PC-3 (cell line): Measurements from ENCODE around the gene HELLS. TPM values are rescaled to one million over a fixed set of nuclear protein-coding genes. Genes with fewer than 3 reads are reported as not detected.

Source experiments
- ATAC-seq: fragments of 200-7000 bp; cut with Tn5 transposase; 2 replicates; pipeline ENCODE4 v1.9.1; 2020; ENCODE audit warnings: mild to moderate bottlenecking, moderate library complexity
- BruUV-seq: library from RNA; stranded (reverse); fragments of 400-500 nt; replicated peaks from 2 replicates; lab custom pipeline; 2021; lab: Mats Ljungman, UMichigan
- CTCF ChIA-PET: fragments of 300-600 bp; sonication (Branson Sonifier 250); formaldehyde crosslinking; loops from one replicate; lab custom pipeline; 2022; ENCODE audit warnings: antibody characterized with exemption; lab: Charles Lee
- POLR2A ChIA-PET: fragments of 300-600 bp; sonication (Branson Sonifier 250); formaldehyde crosslinking; loops from one replicate; lab custom pipeline; 2022; ENCODE audit warnings: antibody characterized with exemption; ENCODE audit not compliant: unreplicated experiment; lab: Charles Lee
- DNase-seq: peaks from one replicate; pipeline ENCODE4 v3.0.0-alpha.2; 2015
- H2AFZ ChIP-seq: fragments of 300-600 bp; sonication (generic); 2 replicates; pipeline ENCODE4 v1.6.0; 2016; ENCODE audit warnings: antibody characterized with exemption, low read length
- H3F3A ChIP-seq: fragments of 300-600 bp; sonication (generic); one replicate; pipeline ENCODE4 v1.6.0; 2017; ENCODE audit warnings: antibody characterized with exemption, low read length, control low read depth, mild to moderate bottlenecking; ENCODE audit not compliant: unreplicated experiment
- H3K27ac ChIP-seq: fragments of 300-600 bp; sonication (generic); 2 replicates; pipeline ENCODE4 v1.5.1; 2016; ENCODE audit warnings: mild to moderate bottlenecking, low read length
- H3K27me3 ChIP-seq: fragments of 300-600 bp; sonication (generic); 2 replicates; pipeline ENCODE4 v1.6.1; 2016; ENCODE audit warnings: low read length, mixed read lengths
- H3K36me3 ChIP-seq: fragments of 300-600 bp; sonication (generic); 2 replicates; pipeline ENCODE4 v1.6.1; 2016; ENCODE audit warnings: low read depth, mixed run types, low read length, mixed read lengths
- H3K4me1 ChIP-seq: fragments of 300-600 bp; sonication (generic); 2 replicates; pipeline ENCODE4 v1.5.1; 2016; ENCODE audit warnings: low read length; ENCODE audit not compliant: insufficient read depth
- H3K4me2 ChIP-seq: fragments of 300-600 bp; sonication (generic); 2 replicates; pipeline ENCODE4 v1.6.0; 2016; ENCODE audit warnings: low read length
- H3K4me3 ChIP-seq: fragments of 300-600 bp; sonication (generic); 2 replicates; pipeline ENCODE4 v1.5.1; 2016; ENCODE audit warnings: mild to moderate bottlenecking, low read length, mixed read lengths
- H3K79me2 ChIP-seq: fragments of 300-600 bp; sonication (generic); 2 replicates; pipeline ENCODE4 v1.6.1; 2017; ENCODE audit warnings: low read length, mixed read lengths
- H3K9ac ChIP-seq: fragments of 300-600 bp; sonication (generic); 2 replicates; pipeline ENCODE4 v1.6.0; 2016; ENCODE audit warnings: mild to moderate bottlenecking, low read length
- H3K9me2 ChIP-seq: fragments of 300-600 bp; sonication (generic); replicated peaks from 2 replicates; pipeline ENCODE4 v1.6.1; 2016; ENCODE audit warnings: mixed run types, low read length, mixed read lengths
- H3K9me3 ChIP-seq: fragments of 300-600 bp; sonication (generic); 2 replicates; pipeline ENCODE4 v1.6.1; 2016; ENCODE audit warnings: low read length, mixed read lengths
- H4K20me1 ChIP-seq: fragments of 300-600 bp; sonication (generic); 2 replicates; pipeline ENCODE4 v1.6.1; 2016; ENCODE audit warnings: low read length, mixed read lengths
- EZH2 ChIP-seq: fragments of 300-600 bp; sonication (generic); IDR thresholded peaks from one replicate; pipeline ENCODE4 v1.6.1; 2017; ENCODE audit warnings: antibody characterized with exemption, mild to moderate bottlenecking, low read length; ENCODE audit not compliant: unreplicated experiment
- EZH2phosphoT487 ChIP-seq: fragments of 300-600 bp; sonication (generic); IDR thresholded peaks from 2 replicates; pipeline ENCODE4 v1.6.1; 2018; ENCODE audit warnings: mild to moderate bottlenecking, antibody characterized with exemption, low read length, borderline replicate concordance
- intact Hi-C: fragments of 100-400 bp; cut with micrococcal nuclease; formaldehyde crosslinking; loops from 2 replicates; pipeline ENCODE4 v1.9.0; 2023
- total RNA-seq: library from RNA; depleted of rRNA; stranded (reverse); fragments of >200 nt; gene quantifications from 2 replicates; pipeline ENCODE4 v1.2.3, GENCODE V29; 2014
- TF ChIP-seq, protein P1 (sequence below): fragments of 300-600 bp; sonication (generic); conservative IDR thresholded peaks from 2 replicates; pipeline ENCODE4 v1.5.1; 2017; ENCODE audit warnings: antibody characterized with exemption, low read depth, mild to moderate bottlenecking, low read length

HELLS gene
- total RNA-seq, 1 experiment from 2014 or later: 86.3 TPM

DNA sequence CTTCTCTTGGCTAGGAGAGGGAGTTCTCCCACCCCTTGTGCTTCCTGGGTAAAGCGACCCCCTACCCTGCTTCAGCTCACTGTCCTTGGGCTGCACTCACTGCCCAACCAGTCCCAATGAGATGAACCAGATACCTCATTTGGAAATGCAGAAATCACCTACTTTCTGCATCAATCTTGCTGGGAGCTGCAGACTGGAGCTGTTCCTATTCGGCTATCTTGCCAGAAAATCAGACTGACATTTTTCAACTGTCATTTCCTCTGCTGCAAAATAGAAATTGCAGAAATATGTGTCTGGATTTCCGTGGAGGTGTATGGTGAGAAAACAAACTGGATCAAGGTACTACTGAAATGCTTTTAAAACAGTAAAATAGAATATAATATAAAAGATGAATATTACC, 95.0 kb downstream of the HELLS start:
- Histone ChIP-seq H3K9me2 (no peaks in the 10 kb centered on the region), H3F3A (no peaks in the 10 kb centered on the region), H3K4me2 (no peak overlapping the region), H3K4me3 (no peak overlapping the region), H4K20me1 (no peaks in the 10 kb centered on the region), H2AFZ (no peak overlapping the region), H3K4me1 (peaks cover 5% of the 10 kb centered on the region; the same call in 1 of the 2 replicates), H3K27me3 (peaks cover 9% of the 10 kb centered on the region; the same call in 1 of the 2 replicates), H3K9me3 (no peaks in the 10 kb centered on the region), H3K9ac (no peak overlapping the region), H3K79me2 (no peaks in the 10 kb centered on the region), H3K27ac (no peak overlapping the region), H3K36me3 (no peaks in the 10 kb centered on the region)
- POLR2A ChIA-PET: no interaction called here
- DNase-seq: no peak
- no peak for ATAC-seq
- intact Hi-C loops: no loop called here
- no TSS peak for BruUV-seq
- no peak for TF ChIP-seq EZH2
- TF ChIP-seq EZH2phosphoT487: no peak
- TF ChIP-seq, protein P1, sequence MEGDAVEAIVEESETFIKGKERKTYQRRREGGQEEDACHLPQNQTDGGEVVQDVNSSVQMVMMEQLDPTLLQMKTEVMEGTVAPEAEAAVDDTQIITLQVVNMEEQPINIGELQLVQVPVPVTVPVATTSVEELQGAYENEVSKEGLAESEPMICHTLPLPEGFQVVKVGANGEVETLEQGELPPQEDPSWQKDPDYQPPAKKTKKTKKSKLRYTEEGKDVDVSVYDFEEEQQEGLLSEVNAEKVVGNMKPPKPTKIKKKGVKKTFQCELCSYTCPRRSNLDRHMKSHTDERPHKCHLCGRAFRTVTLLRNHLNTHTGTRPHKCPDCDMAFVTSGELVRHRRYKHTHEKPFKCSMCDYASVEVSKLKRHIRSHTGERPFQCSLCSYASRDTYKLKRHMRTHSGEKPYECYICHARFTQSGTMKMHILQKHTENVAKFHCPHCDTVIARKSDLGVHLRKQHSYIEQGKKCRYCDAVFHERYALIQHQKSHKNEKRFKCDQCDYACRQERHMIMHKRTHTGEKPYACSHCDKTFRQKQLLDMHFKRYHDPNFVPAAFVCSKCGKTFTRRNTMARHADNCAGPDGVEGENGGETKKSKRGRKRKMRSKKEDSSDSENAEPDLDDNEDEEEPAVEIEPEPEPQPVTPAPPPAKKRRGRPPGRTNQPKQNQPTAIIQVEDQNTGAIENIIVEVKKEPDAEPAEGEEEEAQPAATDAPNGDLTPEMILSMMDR: no peak
- CTCF ChIA-PET: no interaction called here

DNA sequence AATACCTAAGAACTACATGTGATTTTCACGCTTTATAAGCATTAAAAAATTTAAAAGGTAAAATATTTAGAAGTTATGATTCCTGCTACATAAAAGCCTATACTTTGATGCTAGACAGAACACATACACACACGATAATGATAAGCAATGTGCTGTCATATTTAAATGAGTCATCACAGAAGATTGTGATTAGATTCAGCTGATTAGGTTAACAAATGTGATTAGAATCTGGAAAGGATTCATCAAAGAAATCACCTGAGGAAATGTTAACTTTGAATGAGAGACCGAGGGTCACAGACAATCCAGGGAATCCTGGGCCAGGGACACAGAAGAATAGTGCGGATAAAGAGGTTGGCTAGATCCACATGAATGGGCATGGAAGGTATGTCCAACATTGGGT, 95.9 kb downstream of the HELLS start:
- no peak overlapping the region for H3K9ac ChIP-seq
- no peaks in the 10 kb centered on the region for H3F3A ChIP-seq
- H3K27me3 ChIP-seq: peaks cover 11% of the 10 kb centered on the region; the same call in 1 of the 2 replicates
- intact Hi-C loops: no loop called here
- no peak overlapping the region for H3K4me2 ChIP-seq
- ATAC-seq (no peak), DNase-seq (no peak)
- H3K36me3 ChIP-seq: no peaks in the 10 kb centered on the region
- H3K9me3 ChIP-seq: no peaks in the 10 kb centered on the region
- ChIA-PET CTCF (no interaction called here), POLR2A (no interaction called here)
- TF ChIP-seq EZH2phosphoT487 (no peak), EZH2 (no peak)
- TF ChIP-seq, protein P1: no peak
- no peak overlapping the region for H3K27ac ChIP-seq
- BruUV-seq: no TSS peak
- H2AFZ ChIP-seq: no peak overlapping the region
- no peaks in the 10 kb centered on the region for H3K79me2 ChIP-seq
- peaks cover 5% of the 10 kb centered on the region; the same call in 1 of the 2 replicates for H3K4me1 ChIP-seq
- no peaks in the 10 kb centered on the region for H3K9me2 ChIP-seq
- H3K4me3 ChIP-seq: no peak overlapping the region
- H4K20me1 ChIP-seq: no peaks in the 10 kb centered on the region

DNA sequence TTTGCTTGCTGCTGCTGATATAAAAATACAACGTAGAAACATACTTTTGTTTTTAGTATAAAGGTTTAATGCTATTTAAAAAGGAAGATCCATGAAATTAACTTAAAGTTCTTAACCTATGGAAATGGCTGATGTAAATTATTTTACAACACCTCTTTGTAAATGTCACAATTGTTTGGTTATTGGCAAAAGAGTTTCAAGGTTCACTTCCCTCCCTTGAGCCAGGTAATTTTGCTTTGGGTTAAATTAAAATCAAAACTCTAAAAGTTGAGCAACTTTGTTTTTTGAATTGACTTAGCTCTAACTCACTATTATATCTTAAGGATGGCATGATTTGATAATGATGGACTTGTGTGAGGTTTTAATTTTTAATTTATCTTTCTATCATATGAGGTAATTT, 98.8 kb downstream of the HELLS start:
- peaks cover 15% of the 10 kb centered on the region; the same call in 1 of the 2 replicates for H3K27me3 ChIP-seq
- H3F3A ChIP-seq: no peaks in the 10 kb centered on the region
- no peak overlapping the region for H2AFZ ChIP-seq
- H3K9me2 ChIP-seq: no peaks in the 10 kb centered on the region
- intact Hi-C loops: no loop called here
- H3K27ac ChIP-seq: no peak overlapping the region
- no TSS peak for BruUV-seq
- no peak overlapping the region for H3K4me2 ChIP-seq
- H4K20me1 ChIP-seq: no peaks in the 10 kb centered on the region
- no peak overlapping the region for H3K9ac ChIP-seq
- H3K4me1 ChIP-seq: peaks cover 5% of the 10 kb centered on the region; the same call in 1 of the 2 replicates
- no peaks in the 10 kb centered on the region for H3K36me3 ChIP-seq
- ChIA-PET CTCF (no interaction called here), POLR2A (no interaction called here)
- H3K79me2 ChIP-seq: no peaks in the 10 kb centered on the region
- ATAC-seq (no peak), DNase-seq (no peak)
- TF ChIP-seq EZH2phosphoT487: no peak
- TF ChIP-seq, protein P1: no peak
- TF ChIP-seq EZH2: no peak
- no peak overlapping the region for H3K4me3 ChIP-seq
- no peaks in the 10 kb centered on the region for H3K9me3 ChIP-seq
